ENCODE data around the gene CEP128. TPM values are rescaled to one million over a fixed set of nuclear protein-coding genes. Genes with fewer than 3 reads are reported as not detected.
A peak's percentile ranks its signal among the peaks of the same experiment; 100 is the strongest.

The CEP128 gene
- polyA plus RNA-seq, 1 of the 3 experiments (the other 2 are of a cell fraction), result 1.2 TPM

- no peak overlapping the region for H3K27ac ChIP-seq (ENCODE audit: low read depth in 2 of 2, low read length in 1 of 2)
- H3K4me2 ChIP-seq, result no peak overlapping the region
- H3K4me3 ChIP-seq (ENCODE audit: low read depth in 2 of 2, low read length in 1 of 2), result no peak overlapping the region
- ChIA-PET POLR2A (no interaction called here), CTCF (interaction anchor here (0.9 kb wide), 1 partner anchor 51 kb away, joined by 3 read pairs; no protein-coding TSS in a partner anchor)
- no peaks in the 10 kb centered on the region for H3F3A ChIP-seq (replicated peaks; ENCODE audit: insufficient read depth)
- H3K36me3 ChIP-seq (replicated peaks in 1 of 2; ENCODE audit: control insufficient read depth in 1 of 2, insufficient read depth in 2 of 2, low read length in 1 of 2), result no peaks in the 10 kb centered on the region
- no peak overlapping the region for H2AFZ ChIP-seq (ENCODE audit: low read depth)
- H3K4me1 ChIP-seq (ENCODE audit: control insufficient read depth in 1 of 2, insufficient read depth in 2 of 2, low read depth in 1 of 2, low read length in 1 of 2), result peaks cover 0 to 8% of the 10 kb centered on the region in 2 experiments; a peak in 2 of 4 replicates
- WGBS (ENCODE audit: low lambda C conversion rate), result 44% methylated on average over 5 of the region's 5 CpGs
- H3K9me2 ChIP-seq, result no peaks in the 10 kb centered on the region
- H4K20me1 ChIP-seq (ENCODE audit: insufficient read depth), result no peaks in the 10 kb centered on the region
- no peak for TF ChIP-seq FOSL2 (IDR thresholded peaks at IDR 0.05; ENCODE audit: borderline replicate concordance, low read depth)
- H3K79me2 ChIP-seq (ENCODE audit: insufficient read depth), result peaks cover 9% of the 10 kb centered on the region; the same call in 1 of the 2 replicates
- H3K27me3 ChIP-seq (ENCODE audit: insufficient read depth), result no peaks in the 10 kb centered on the region
- DNase-seq, result no peak
- no peaks in the 10 kb centered on the region for H3K9me3 ChIP-seq
- H3K9ac ChIP-seq, result no peak overlapping the region
These were observed 3.5 kb upstream of the CEP128 start for GRCh38 chr14:80944861-80945617.

- Histone ChIP-seq H3K9me3 (no peaks in the 10 kb centered on the region), H3K36me3 (replicated peaks in 1 of 2; ENCODE audit: control insufficient read depth in 1 of 2, insufficient read depth in 2 of 2, low read length in 1 of 2) (no peaks in the 10 kb centered on the region), H3K79me2 (ENCODE audit: insufficient read depth) (peaks cover 16% of the 10 kb centered on the region), H3K27me3 (ENCODE audit: insufficient read depth) (no peaks in the 10 kb centered on the region), H3K4me1 (ENCODE audit: control insufficient read depth in 1 of 2, insufficient read depth in 2 of 2, low read depth in 1 of 2, low read length in 1 of 2) (peaks cover 0 to 8% of the 10 kb centered on the region in 2 experiments; a peak in 2 of 4 replicates), H3F3A (replicated peaks; ENCODE audit: insufficient read depth) (no peaks in the 10 kb centered on the region), H2AFZ (ENCODE audit: low read depth) (peak overlapping the region; percentile 99), H3K9ac (peak overlapping the region; percentile 61), H3K4me3 (ENCODE audit: low read depth in 2 of 2, low read length in 1 of 2) (peak overlapping the region; percentile 84), H3K4me2 (peak overlapping the region; percentile 67), H4K20me1 (ENCODE audit: insufficient read depth) (no peaks in the 10 kb centered on the region), H3K9me2 (no peaks in the 10 kb centered on the region), H3K27ac (ENCODE audit: low read depth in 2 of 2, low read length in 1 of 2) (peak overlapping the region; percentile 23 to 63; a peak in 1 of 4 replicates)
- POLR2A ChIA-PET, result no interaction called here
- TF ChIP-seq YY1 (IDR thresholded peaks at IDR 0.05; ENCODE audit: low read depth), result no peak
- no peak for TF ChIP-seq SIN3A (IDR thresholded peaks at IDR 0.05; ENCODE audit: borderline replicate concordance, low read depth, low read length)
- no peak for TF ChIP-seq REST (IDR thresholded peaks at IDR 0.05; ENCODE audit: low read depth, low read length)
- no peak for TF ChIP-seq GATA2 (CRISPR knock-in tag; IDR thresholded peaks at IDR 0.05)
- TF ChIP-seq SMC3 (IDR thresholded peaks at IDR 0.05; ENCODE audit: low read depth, low read length), result no peak
- no peak for TF ChIP-seq POLR2AphosphoS5 (IDR thresholded peaks at IDR 0.05; ENCODE audit: low read depth, low read length)
- TF ChIP-seq RFX5 (IDR thresholded peaks at IDR 0.05; ENCODE audit: low read length), result no peak
- TF ChIP-seq MXI1 (IDR thresholded peaks at IDR 0.05; ENCODE audit: low read depth, low read length), result no peak
- TF ChIP-seq, protein P1, sequence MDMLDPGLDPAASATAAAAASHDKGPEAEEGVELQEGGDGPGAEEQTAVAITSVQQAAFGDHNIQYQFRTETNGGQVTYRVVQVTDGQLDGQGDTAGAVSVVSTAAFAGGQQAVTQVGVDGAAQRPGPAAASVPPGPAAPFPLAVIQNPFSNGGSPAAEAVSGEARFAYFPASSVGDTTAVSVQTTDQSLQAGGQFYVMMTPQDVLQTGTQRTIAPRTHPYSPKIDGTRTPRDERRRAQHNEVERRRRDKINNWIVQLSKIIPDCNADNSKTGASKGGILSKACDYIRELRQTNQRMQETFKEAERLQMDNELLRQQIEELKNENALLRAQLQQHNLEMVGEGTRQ (IDR thresholded peaks at IDR 0.05; ENCODE audit: borderline replicate concordance, low read depth, low read length), result no peak
- no peak for TF ChIP-seq NFIC (IDR thresholded peaks at IDR 0.05; ENCODE audit: borderline replicate concordance)
- TF ChIP-seq JUND (IDR thresholded peaks at IDR 0.05), result no peak
- no peak for TF ChIP-seq FOXM1 (IDR thresholded peaks at IDR 0.05; ENCODE audit: low read depth)
- no peak for DNase-seq
- WGBS (ENCODE audit: low lambda C conversion rate), result 41% methylated on average over 5 of the region's 5 CpGs
- CTCF ChIA-PET, result interaction anchor here (1.2 to 2.7 kb wide), 4 partner anchors 13 to 46 kb away, joined by 3 to 12 read pairs (median 4); partner anchors contain the start of gene TSHR
These were observed 658 bp upstream of the CEP128 start for GRCh38 chr14:80942191-80942600.

All from SK-N-SH (cell line).